Bronchial epithelial cell (primary cell): ENCODE data around the gene ZNF444. TPM values are rescaled to one million over a fixed set of nuclear protein-coding genes. Genes with fewer than 3 reads are reported as not detected.
A peak's percentile ranks its signal among the peaks of the same experiment; 100 is the strongest.

ENCODE experiments used
- DNase-seq: peaks from one replicate; pipeline ENCODE4 v3.0.0-alpha.2; 2010; ENCODE audit warnings: low read depth
- FAIRE-seq: peaks from 2 replicates; lab custom pipeline; 2011; peaks lifted over from hg19 to GRCh38; lab: Jason Lieb, UNC
- H3K27me3 ChIP-seq: 2 replicates; pipeline ENCODE4 v1.5.1; 2011; ENCODE audit warnings: low read length; ENCODE audit not compliant: control insufficient read depth, insufficient read depth
- H3K36me3 ChIP-seq: 2 replicates; pipeline ENCODE4 v1.5.1; 2011; ENCODE audit warnings: low read length; ENCODE audit not compliant: control insufficient read depth, insufficient read depth
- H3K4me3 ChIP-seq: 2 replicates; pipeline ENCODE4 v1.5.1; 2011; ENCODE audit warnings: mild to moderate bottlenecking, low read depth, low read length, control low read depth
- CTCF ChIP-seq: IDR thresholded peaks from 2 replicates; pipeline ENCODE4 v1.5.1; 2011; ENCODE audit warnings: mild to moderate bottlenecking, moderate library complexity, low read length, control low read depth, inconsistent platforms; ENCODE audit not compliant: insufficient read depth, severe bottlenecking
- total RNA-seq: library from RNA; depleted of rRNA; stranded (reverse); fragments of >200 nt; gene quantifications from 2 replicates; pipeline ENCODE4 v1.2.1, GENCODE V29; 2014

Gene ZNF444
- total RNA-seq: 4.2 and 7.0 TPM in 2 replicates

GRCh38 chr19:56140583-56141416 lies at the start of gene ZNF444:
TSS of gene ZNF444 (plus strand) at chr19:56141287. CDS start at chr19:56146912, 5,625 bp downstream.
- peaks cover 3% of the 10 kb centered on the region for H3K36me3 ChIP-seq
- H3K4me3 ChIP-seq: peak within 1 kb of the TSS; percentile 70
- H3K27me3 ChIP-seq: no peaks in the 10 kb centered on the region
- DNase-seq (peak; percentile 95), FAIRE-seq (no peak)
- no peak for TF ChIP-seq CTCF

- H3K27me3 ChIP-seq: no peaks in the 10 kb centered on the region
- TF ChIP-seq CTCF: no peak
- DNase-seq (no peak), FAIRE-seq (no peak)
- no peak overlapping the region for H3K4me3 ChIP-seq
- H3K36me3 ChIP-seq: peaks cover 12% of the 10 kb centered on the region
Measured at GRCh38 chr19:56091751-56092546, 49.1 kb upstream of the ZNF444 start.

GRCh38 chr19:56092685-56093631 lies 48.1 kb upstream of the ZNF444 start:
- DNase-seq: no peak
- no peak for TF ChIP-seq CTCF

GRCh38 chr19:56094449-56094848 lies 46.6 kb upstream of the ZNF444 start:
- no peak for DNase-seq
- FAIRE-seq: no peak
- Histone ChIP-seq H3K27me3 (no peaks in the 10 kb centered on the region), H3K4me3 (no peak overlapping the region), H3K36me3 (peaks cover 10% of the 10 kb centered on the region)
- TF ChIP-seq CTCF: no peak

More at GRCh38 chr19:56092685-56093631, 48.1 kb upstream of the ZNF444 start:
- no peaks in the 10 kb centered on the region for H3K27me3 ChIP-seq
- peak; percentile 60 for FAIRE-seq
- H3K36me3 ChIP-seq: peaks cover 13% of the 10 kb centered on the region
- H3K4me3 ChIP-seq: no peak overlapping the region

GRCh38 chr19:56096665-56097064 lies 44.4 kb upstream of the ZNF444 start:
- H3K36me3 ChIP-seq: peaks cover 13% of the 10 kb centered on the region
- DNase-seq (no peak), FAIRE-seq (no peak)

More at GRCh38 chr19:56096665-56097064, 44.4 kb upstream of the ZNF444 start:
- no peaks in the 10 kb centered on the region for H3K27me3 ChIP-seq
- no peak for TF ChIP-seq CTCF
- no peak overlapping the region for H3K4me3 ChIP-seq
